Immature natural killer cell (primary cell): ENCODE data around the gene ZNF771. TPM values are rescaled to one million over a fixed set of nuclear protein-coding genes. Genes with fewer than 3 reads are reported as not detected.

Source experiments
- DNase-seq, 3 donors: peaks; one replicate each; pipeline ENCODE4 v3.0.0; 2022; ENCODE audit warnings: mixed read lengths in 1 of 3
- H3K27ac Mint-ChIP-seq, 6 donors: one replicate each; pipeline ENCODE4 v1.8.0; 2020; ENCODE audit warnings: mixed read lengths in 6 of 6, mild to moderate bottlenecking in 5 of 6, inconsistent platforms in 4 of 6, moderate library complexity in 3 of 6
- H3K27me3 Mint-ChIP-seq, 3 donors: one replicate each; pipeline ENCODE4 v1.8.0; 2020 to 2021; ENCODE audit warnings: low read depth in 3 of 3, mild to moderate bottlenecking in 3 of 3, mixed read lengths in 3 of 3, moderate library complexity in 3 of 3, inconsistent platforms in 1 of 3
- H3K36me3 Mint-ChIP-seq, 3 donors: one replicate each; pipeline ENCODE4 v1.8.0; 2020; ENCODE audit warnings: mixed read lengths in 3 of 3, inconsistent platforms in 2 of 3, mild to moderate bottlenecking in 2 of 3
- H3K4me1 Mint-ChIP-seq, 2 donors: one replicate each; pipeline ENCODE4 v1.8.0; 2020; ENCODE audit warnings: inconsistent platforms in 2 of 2, mild to moderate bottlenecking in 2 of 2, mixed read lengths in 2 of 2, moderate library complexity in 1 of 2
- H3K4me3 Mint-ChIP-seq, 5 donors: one replicate each; pipeline ENCODE4 v1.8.0; 2020; ENCODE audit warnings: mild to moderate bottlenecking in 5 of 5, mixed read lengths in 5 of 5, inconsistent platforms in 3 of 5, moderate library complexity in 3 of 5
- H3K9me3 Mint-ChIP-seq, 6 donors: one replicate each; pipeline ENCODE4 v1.8.0; 2020; ENCODE audit warnings: mild to moderate bottlenecking in 6 of 6, mixed read lengths in 6 of 6, inconsistent platforms in 4 of 6, moderate library complexity in 3 of 6
- polyA plus RNA-seq, 3 donors: library from polyadenylated mRNA; unstranded; fragments of 300-500 nt; fragmentation: Illumina TruSeq; gene quantifications; one replicate each; pipeline ENCODE4 v1.2.3, GENCODE V29; 2021

Gene ZNF771
- polyA plus RNA-seq, 3 donors from 2014 or later = 2.8 to 3.2 TPM; not detected in 1

- Mint-ChIP-seq H3K27ac (peak overlapping the region in 4 of 6 donors; percentile 23 to 64 (median 42)), H3K27me3 (peaks cover 0 to 6% (median 3%) of the 10 kb centered on the region in 3 donors), H3K9me3 (no peaks in the 10 kb centered on the region), H3K36me3 (peaks cover 0 to 11% (median 9%) of the 10 kb centered on the region in 3 donors), H3K4me1 (peaks cover 12 to 13% of the 10 kb centered on the region in 2 donors), H3K4me3 (peak overlapping the region in 2 of 5 donors; percentile 28 to 69)
- no peak for DNase-seq
These were observed 8.7 kb downstream of the ZNF771 start for GRCh38 chr16:30416047-30416603.

DNA sequence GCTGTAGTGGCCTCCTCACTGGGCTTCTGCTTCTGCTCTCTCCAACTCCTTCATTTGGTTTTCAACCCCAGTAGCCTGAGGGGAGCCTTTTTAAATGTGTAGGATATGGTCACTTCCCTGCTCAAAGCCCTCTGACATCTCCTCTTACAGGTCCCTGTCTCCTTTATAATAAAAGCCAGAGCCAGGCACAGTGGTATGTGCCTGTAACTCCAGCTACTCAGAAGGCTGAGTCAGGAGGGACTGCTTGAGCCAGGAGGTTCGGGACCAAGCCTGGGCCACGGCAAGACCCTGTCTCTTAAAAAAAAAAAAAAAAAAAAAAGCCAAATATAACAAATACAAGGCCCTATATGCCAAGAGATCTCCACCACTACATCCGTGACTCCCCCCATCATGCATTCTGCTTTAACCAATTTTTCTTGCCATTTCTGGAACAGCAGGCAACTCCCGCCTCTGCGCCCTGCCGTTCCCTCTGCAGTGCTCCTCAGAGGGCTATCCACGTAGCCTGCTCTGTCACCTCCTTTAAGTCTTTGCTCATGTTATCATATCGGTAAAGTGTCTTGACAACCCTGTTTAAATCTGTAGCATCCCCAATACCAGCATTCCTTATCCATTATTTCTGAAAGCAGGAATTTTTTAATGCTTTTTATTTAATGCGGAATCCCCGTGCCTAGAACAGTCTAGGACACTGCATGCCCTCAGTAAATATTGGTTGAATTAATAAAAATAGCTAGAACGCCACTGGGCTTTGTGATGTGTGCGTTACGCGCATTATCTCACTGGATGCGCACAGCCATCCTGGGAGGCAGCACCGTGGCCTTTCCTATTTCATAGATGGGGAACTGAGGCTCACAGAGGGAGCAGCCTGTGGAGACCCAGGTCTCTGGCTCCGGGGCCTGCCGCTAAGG lies 9.5 kb downstream of the ZNF771 start:
- Mint-ChIP-seq H3K9me3 (no peaks in the 10 kb centered on the region), H3K27ac (peak overlapping the region; percentile 34 to 87 (median 68)), H3K4me1 (peaks cover 12 to 13% of the 10 kb centered on the region in 2 donors), H3K4me3 (peak overlapping the region; percentile 59 to 71 (median 68)), H3K27me3 (peaks cover 0 to 4% (median 3%) of the 10 kb centered on the region in 3 donors), H3K36me3 (peaks cover 0 to 13% (median 11%) of the 10 kb centered on the region in 3 donors)
- DNase-seq = no peak

DNA sequence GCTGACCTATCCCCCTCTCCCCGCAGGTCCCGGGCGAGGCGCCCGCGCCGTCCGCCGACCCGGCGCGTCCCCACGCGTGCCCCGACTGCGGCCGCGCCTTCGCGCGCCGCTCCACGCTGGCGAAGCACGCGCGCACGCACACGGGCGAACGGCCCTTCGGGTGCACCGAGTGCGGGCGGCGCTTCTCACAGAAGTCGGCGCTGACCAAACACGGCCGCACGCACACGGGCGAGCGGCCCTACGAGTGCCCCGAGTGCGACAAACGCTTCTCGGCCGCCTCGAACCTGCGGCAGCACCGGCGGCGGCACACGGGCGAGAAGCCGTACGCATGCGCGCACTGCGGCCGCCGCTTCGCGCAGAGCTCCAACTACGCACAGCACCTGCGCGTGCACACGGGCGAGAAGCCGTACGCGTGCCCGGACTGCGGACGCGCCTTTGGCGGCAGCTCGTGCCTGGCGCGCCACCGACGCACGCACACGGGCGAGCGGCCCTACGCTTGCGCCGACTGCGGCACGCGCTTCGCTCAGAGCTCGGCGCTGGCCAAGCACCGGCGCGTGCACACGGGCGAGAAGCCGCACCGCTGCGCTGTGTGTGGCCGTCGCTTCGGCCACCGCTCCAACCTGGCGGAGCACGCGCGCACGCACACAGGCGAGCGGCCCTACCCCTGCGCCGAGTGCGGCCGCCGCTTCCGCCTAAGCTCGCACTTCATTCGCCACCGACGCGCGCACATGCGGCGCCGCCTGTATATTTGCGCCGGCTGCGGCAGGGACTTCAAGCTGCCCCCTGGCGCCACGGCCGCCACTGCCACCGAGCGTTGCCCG lies 10.3 kb downstream of the ZNF771 start:
- peak overlapping the region; percentile 30 to 73 (median 68) for H3K4me3 Mint-ChIP-seq
- H3K9me3 Mint-ChIP-seq = no peaks in the 10 kb centered on the region
- peaks cover 0 to 13% (median 8%) of the 10 kb centered on the region in 3 donors for H3K36me3 Mint-ChIP-seq
- peaks cover 0 to 4% (median 3%) of the 10 kb centered on the region in 3 donors for H3K27me3 Mint-ChIP-seq
- peak overlapping the region in 3 of 6 donors; percentile 57 to 70 (median 65) for H3K27ac Mint-ChIP-seq
- H3K4me1 Mint-ChIP-seq = peaks cover 12 to 13% of the 10 kb centered on the region in 2 donors
- peak; percentile 87 to 92 (median 92) for DNase-seq

GRCh38 chr16:30418350-30419181 lies 11.2 kb downstream of the ZNF771 start:
- Mint-ChIP-seq H3K36me3 (peaks cover 0 to 13% (median 8%) of the 10 kb centered on the region in 3 donors), H3K4me1 (peaks cover 12 to 13% of the 10 kb centered on the region in 2 donors), H3K4me3 (peak overlapping the region; percentile 46 to 76 (median 57)), H3K9me3 (no peaks in the 10 kb centered on the region), H3K27me3 (peaks cover 0 to 4% (median 3%) of the 10 kb centered on the region in 3 donors), H3K27ac (peak overlapping the region; percentile 65 to 89 (median 79))
- no peak for DNase-seq

- Mint-ChIP-seq H3K36me3 (peaks cover 0 to 12% (median 11%) of the 10 kb centered on the region in 3 donors), H3K27ac (peak overlapping the region in 1 of 6 donors; percentile 35), H3K9me3 (no peaks in the 10 kb centered on the region), H3K4me1 (peaks cover 12 to 17% of the 10 kb centered on the region in 2 donors), H3K27me3 (peaks cover 0 to 4% (median 3%) of the 10 kb centered on the region in 3 donors), H3K4me3 (no peak overlapping the region)
- no peak for DNase-seq
These were observed 13.6 kb downstream of the ZNF771 start for GRCh38 chr16:30421010-30421409.

- DNase-seq = no peak
- H3K4me1 Mint-ChIP-seq = peaks cover 9% of the 10 kb centered on the region in 2 donors
- H3K9me3 Mint-ChIP-seq = no peaks in the 10 kb centered on the region
- H3K27me3 Mint-ChIP-seq = no peaks in the 10 kb centered on the region
- peak overlapping the region; percentile 1 to 48 (median 2) for H3K4me3 Mint-ChIP-seq
- peak overlapping the region; percentile 5 to 82 (median 38) for H3K27ac Mint-ChIP-seq
- H3K36me3 Mint-ChIP-seq = peaks cover 0 to 6% (median 5%) of the 10 kb centered on the region in 3 donors
These were observed 20.6 kb downstream of the ZNF771 start for GRCh38 chr16:30428055-30428454.

DNA sequence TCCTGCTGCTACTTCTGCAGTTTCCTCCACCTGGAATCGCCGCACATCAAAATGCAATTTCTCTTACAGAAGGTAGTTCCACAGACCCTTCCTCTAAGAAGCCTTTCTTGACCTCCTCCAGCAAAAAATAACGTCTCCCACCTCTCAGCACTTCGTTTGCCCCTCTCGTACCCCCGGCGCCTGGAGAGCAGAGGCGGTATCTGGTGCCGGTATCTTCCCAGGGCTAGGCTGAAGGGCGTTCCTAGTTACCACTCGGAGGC lies 21.9 kb downstream of the ZNF771 start:
- H3K4me3 Mint-ChIP-seq = no peak overlapping the region
- no peaks in the 10 kb centered on the region for H3K9me3 Mint-ChIP-seq
- peaks cover 0 to 5% (median 4%) of the 10 kb centered on the region in 3 donors for H3K36me3 Mint-ChIP-seq
- DNase-seq = no peak
- peaks cover 9 to 10% of the 10 kb centered on the region in 2 donors for H3K4me1 Mint-ChIP-seq
- no peak overlapping the region for H3K27ac Mint-ChIP-seq
- no peaks in the 10 kb centered on the region for H3K27me3 Mint-ChIP-seq

GRCh38 chr16:30429678-30430427 lies 22.4 kb downstream of the ZNF771 start, which contains the start of gene DCTPP1:
Gene DCTPP1 (minus strand): TSS chr16:30430030. CDS start chr16:30429980, 50 bp downstream.
- Mint-ChIP-seq H3K4me3 (no peak within 1 kb of the TSS), H3K36me3 (peaks cover 0 to 5% (median 4%) of the 10 kb centered on the region in 3 donors)

GRCh38 chr16:30430428-30430970 lies 23.1 kb downstream of the ZNF771 start:
- H3K36me3 Mint-ChIP-seq = peaks cover 0 to 5% (median 4%) of the 10 kb centered on the region in 3 donors
- peaks cover 0 to 3% (median 0%) of the 10 kb centered on the region in 3 donors for H3K27me3 Mint-ChIP-seq
- no peak overlapping the region for H3K4me3 Mint-ChIP-seq
- DNase-seq = no peak
- H3K27ac Mint-ChIP-seq = no peak overlapping the region
- no peaks in the 10 kb centered on the region for H3K9me3 Mint-ChIP-seq
- peaks cover 9 to 10% of the 10 kb centered on the region in 2 donors for H3K4me1 Mint-ChIP-seq

More at GRCh38 chr16:30429678-30430427, 22.4 kb downstream of the ZNF771 start, which contains the start of gene DCTPP1:
- DNase-seq = peak; percentile 96 to 98 (median 97)
- Mint-ChIP-seq H3K27ac (peak within 1 kb of the TSS in 1 of 6 donors; percentile 71), H3K9me3 (no peaks in the 10 kb centered on the region), H3K27me3 (peaks cover 0 to 2% (median 0%) of the 10 kb centered on the region in 3 donors), H3K4me1 (peaks cover 9 to 10% of the 10 kb centered on the region in 2 donors)

DNA sequence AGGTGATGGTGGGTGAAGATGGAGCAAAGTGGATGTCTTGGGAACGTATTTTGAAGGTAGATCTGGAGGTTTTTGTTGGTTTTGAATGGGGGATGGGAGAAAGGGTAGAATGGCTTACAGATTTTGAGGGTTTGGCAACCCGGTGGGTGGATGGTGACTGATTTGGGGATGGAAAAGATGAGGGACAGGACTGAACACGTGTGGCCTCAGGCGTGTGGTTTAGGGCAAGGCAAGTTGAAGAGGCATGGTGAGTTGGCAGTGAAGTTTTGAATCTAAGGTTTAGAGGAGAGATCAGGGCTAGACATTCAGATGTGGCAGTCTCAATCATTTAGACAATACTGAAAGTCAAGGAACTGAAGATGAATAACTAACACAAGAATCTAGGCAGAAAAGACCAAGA lies 27.4 kb downstream of the ZNF771 start:
- Mint-ChIP-seq H3K4me3 (no peak overlapping the region), H3K36me3 (no peaks in the 10 kb centered on the region), H3K4me1 (peaks cover 0 to 1% of the 10 kb centered on the region in 2 donors), H3K27me3 (peaks cover 0 to 3% (median 2%) of the 10 kb centered on the region in 3 donors), H3K9me3 (no peaks in the 10 kb centered on the region), H3K27ac (peak overlapping the region in 1 of 6 donors; percentile 75)
- no peak for DNase-seq

- Mint-ChIP-seq H3K4me3 (no peak overlapping the region), H3K4me1 (peaks cover 0 to 1% of the 10 kb centered on the region in 2 donors), H3K36me3 (no peaks in the 10 kb centered on the region), H3K27ac (no peak overlapping the region), H3K9me3 (no peaks in the 10 kb centered on the region), H3K27me3 (peaks cover 0 to 3% (median 2%) of the 10 kb centered on the region in 3 donors)
- no peak for DNase-seq
These were observed 30.2 kb downstream of the ZNF771 start for GRCh38 chr16:30437511-30438046.
